GM10847 (cell line): ENCODE data around the gene CHRNA7.

ENCODE experiments used
- POLR2A ChIP-seq: IDR thresholded peaks from 2 replicates; pipeline ENCODE4 v1.6.1; 2011; ENCODE audit not compliant: insufficient read length; ENCODE audit errors: extremely low read depth

Gene CHRNA7

DNA sequence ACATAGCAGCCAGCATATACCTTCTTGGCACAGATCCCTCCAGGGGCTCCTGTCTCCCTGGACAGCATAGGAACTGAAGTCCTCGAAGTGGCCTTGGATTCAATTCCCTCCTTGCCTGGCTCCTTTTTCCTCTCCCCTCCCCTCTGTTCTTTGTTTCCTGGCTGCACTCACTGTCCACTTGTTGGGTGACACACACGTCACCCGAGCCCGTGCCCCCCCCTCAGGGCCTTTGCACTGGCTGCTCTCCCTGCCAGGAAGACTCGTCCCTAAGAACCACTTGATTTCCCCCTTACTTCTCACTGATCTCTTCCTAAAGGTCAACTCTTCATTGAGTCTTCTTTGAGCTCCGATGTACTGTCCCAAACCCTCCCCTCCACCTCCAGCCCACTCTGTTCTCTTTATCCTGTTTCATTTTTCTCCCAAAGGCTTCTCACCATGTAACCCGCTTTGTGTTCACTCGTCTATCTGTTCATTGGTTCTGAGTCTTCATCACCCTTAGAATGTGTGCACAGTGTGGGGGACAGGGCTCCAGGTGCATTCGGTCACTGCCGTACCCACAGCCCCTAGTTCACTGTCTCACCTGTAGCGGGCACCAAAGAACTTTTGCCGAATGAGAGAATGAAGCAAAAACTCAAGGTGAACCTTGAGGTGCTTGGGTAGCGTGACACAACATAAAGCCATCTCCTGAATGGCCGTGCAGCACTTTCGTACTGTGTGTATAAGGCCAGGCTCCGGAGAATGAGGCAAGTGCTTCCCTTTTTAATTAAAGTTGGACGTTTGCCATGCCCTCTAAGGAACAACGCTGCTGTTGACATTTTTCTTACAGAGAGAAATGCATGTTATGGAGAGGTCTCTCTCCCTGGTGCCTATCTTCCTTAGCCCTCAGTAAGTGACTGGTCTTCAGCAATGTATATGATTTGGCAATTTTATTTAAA is 74.0 kb downstream of the CHRNA7 start:
- TF ChIP-seq POLR2A, result no peak

DNA sequence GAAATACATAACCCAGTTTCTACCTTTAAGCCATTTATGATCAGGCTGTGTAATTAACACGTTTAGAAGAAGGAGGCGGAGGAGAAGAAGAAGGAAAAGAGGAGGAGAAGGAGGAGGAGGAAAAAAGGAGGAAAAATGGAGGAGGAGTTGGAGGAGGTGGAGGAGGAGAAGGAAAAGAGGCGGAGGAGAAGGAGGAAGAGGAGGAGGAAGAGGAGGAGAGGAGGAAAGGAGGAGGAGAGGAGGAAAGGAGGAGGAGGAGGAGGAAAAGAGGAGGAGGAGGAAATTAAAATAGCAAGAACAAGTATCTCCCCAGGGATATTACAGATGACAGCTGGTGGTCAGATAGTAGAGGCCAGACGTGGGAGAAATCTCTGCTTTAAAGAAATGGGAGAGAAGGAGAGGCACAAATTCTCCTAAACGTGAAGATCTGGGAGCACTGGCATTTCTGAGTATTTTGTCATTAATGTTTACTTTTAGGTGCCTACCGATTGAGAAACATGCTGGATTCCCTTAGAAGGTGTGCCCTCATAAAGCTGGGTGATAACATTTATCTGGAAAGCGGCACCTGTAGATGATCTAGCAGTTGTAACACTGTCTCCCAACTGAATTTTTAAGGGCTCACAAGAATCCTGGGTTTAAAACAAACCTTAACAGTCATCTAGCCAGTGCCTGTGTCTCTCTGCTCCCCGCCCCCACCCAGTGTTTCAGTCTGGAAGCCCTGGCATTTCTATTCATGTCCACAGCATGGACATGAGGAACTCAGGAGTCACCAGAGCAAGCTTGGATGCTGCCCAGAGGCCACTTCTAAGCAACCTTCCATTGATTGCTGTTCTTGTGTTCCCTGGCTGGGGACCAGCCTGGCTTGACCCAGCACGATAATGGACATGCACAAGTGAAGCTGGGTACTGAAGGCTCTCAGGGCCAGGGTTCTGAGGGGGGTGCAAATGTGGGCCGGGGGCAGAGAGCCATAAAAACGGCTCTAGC is 75.2 kb downstream of the CHRNA7 start:
- TF ChIP-seq POLR2A, result no peak

DNA sequence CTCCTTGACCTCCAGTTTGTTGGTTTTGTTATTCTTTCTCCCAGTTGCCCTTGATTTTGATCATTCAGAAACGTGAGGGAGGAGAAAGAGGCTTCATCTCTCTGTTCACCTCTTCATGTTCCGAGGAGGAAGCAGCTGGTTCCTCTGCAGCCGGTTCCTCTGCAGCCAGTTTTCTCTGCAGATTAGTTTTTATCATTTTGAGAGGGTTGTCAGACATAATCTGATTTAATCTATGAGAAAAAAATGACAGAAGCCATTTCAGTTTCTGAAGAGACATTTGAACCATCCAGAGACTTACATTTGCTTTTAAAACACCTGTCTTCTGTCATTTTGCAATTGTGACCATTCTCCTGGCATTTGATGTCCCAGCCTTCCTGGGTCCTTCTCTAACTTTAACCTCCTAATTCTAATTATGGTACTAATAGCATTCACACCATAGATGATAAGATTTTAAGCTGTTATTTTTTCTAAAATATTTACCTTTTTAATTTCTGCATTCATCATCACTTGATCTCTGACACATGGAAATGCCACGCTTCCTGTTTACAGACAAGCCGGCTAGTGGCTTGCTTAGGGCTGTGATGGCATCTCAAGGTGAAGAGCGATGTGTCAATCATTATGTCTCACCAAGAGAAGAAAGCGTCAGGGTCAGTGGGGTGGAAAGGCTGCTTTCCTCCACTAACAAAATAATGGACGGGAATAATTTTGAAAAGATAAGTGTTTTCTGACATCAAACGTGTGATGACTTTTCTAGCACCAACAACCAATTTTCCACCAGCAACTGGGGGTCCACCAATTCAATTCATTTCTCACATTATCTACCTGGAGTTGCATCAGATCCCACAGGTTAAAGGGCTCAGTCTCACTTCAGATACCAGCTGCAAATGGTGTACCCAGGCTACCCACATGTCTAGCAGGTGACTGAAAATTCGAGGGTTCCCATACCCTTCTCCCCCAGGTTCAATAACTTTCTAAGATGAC is 76.4 kb downstream of the CHRNA7 start:
- no peak for TF ChIP-seq POLR2A

DNA sequence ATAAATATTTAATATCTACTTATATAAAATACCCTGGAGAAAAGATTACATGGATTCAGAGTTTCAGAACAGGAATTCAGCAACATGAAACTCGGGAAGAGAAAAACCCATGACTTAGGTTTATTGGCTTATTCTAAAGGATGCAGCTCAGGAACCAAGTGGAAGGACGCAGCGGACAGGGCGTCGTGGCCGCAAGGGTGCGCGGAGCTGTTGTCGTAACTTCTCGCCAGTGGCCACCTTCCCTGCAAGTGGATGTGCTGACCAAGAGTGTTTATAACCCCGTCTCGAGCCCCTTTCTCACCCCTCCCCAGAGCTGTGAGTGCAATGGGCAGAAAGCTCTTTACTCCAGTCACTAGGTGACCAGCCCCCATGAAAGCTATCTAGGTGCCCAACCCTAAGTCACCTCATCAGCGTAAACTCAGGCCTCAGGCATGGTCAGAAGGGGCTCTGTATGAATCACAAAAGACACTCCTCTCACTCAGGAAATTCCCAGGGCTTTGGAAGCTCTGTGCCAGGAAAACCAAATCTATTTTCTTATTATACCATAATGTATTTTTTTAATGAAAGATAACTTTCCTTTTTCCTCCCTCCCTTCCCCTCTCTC is 77.3 kb downstream of the CHRNA7 start:
- no peak for TF ChIP-seq POLR2A

DNA sequence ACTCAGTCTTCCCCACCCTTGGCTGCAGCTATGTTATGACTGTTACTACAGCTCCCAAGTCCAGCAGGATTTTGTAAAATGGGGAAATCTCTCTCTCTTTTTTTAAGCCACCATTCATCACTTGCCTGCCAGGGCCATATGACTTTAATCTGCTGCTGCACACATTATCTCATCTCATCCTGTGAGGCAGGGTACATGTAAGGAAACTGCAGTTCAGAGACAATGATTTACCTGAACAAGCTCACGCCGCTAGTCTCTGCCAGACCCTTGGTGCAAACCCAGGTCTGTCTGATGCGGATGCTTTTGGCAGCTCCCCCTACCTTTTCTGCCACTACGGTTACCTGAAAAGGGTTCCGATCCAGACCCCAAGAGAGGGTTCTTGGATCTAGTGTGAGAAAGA is 78.3 kb downstream of the CHRNA7 start:
- no peak for TF ChIP-seq POLR2A

DNA sequence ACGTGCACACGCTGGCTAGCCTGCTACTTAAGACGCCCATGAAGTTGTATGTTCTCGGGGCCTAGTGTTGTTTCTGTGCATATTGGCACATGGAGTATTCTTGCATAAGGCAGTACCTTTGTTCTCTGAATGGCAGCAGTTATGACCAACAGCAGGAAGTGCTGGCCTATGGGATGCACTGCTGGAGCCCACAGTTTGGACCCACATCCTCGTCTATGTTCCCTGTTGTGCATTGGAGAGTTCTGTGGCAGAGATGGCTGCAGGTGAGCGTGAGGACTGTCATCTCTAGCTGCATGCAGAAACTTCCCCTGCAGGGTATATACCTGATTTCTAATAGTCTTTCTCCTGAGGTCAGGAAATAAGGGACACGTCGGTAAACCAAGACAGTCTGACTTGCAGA is 81.8 kb downstream of the CHRNA7 start:
- no peak for TF ChIP-seq POLR2A

DNA sequence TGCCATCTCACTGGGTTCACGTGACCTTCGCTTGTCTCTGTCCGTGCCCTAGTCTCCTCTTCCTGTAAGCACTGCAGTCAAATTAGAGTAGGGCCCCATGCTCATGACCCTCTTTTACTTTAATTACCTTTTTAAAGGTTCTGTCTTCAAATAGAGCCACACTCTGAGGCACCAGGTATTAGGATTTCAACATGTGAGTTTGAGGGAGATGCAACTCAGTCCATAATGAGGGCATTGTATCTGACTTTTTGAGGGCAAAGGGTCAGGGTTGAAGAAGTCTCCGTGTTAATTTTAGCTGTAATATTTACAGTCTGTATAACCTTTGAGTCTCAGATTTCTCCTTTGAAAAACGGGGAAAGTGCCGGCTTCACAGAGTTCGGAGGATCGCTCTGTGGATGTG is 82.9 kb downstream of the CHRNA7 start:
- TF ChIP-seq POLR2A, result no peak

DNA sequence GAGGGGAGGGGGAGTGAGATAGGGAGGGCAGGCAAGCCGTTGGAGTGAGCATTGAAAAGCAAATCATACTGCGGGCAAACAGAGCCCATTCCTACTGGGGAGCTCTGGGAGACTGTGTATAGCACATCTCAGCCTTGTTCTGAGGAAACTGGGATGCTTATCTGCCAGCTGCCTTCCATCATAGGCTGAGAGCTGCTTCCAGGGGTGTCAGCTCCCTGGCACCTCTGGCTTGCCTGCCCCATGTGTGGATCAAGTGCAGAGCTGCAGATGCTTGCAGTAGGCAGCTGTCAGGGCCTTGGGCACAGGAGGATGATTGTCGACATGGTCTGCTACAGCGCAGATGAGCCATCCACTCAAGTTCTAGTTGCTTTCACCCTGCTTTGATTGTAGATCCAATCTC is 86.8 kb downstream of the CHRNA7 start:
- TF ChIP-seq POLR2A, result no peak

DNA sequence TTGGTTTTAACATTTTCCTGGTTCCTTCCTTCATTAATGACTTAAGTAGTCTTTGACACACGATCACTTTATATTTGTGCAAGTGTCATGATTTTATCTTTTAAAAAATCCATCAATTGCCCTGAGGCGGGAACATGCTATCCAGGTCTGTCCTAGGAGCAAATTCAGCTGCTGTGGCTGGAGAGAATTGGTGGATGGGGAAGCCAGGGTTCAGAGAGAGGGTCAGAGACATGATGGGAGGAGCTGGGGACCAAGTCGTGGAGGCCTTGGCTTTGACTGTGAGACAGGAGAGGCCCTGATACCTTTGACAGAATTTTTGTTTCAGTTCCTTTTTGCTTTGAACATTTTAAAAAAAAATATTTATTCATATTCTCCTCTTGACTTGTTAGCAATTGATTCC is 89.0 kb downstream of the CHRNA7 start:
- TF ChIP-seq POLR2A, result no peak

DNA sequence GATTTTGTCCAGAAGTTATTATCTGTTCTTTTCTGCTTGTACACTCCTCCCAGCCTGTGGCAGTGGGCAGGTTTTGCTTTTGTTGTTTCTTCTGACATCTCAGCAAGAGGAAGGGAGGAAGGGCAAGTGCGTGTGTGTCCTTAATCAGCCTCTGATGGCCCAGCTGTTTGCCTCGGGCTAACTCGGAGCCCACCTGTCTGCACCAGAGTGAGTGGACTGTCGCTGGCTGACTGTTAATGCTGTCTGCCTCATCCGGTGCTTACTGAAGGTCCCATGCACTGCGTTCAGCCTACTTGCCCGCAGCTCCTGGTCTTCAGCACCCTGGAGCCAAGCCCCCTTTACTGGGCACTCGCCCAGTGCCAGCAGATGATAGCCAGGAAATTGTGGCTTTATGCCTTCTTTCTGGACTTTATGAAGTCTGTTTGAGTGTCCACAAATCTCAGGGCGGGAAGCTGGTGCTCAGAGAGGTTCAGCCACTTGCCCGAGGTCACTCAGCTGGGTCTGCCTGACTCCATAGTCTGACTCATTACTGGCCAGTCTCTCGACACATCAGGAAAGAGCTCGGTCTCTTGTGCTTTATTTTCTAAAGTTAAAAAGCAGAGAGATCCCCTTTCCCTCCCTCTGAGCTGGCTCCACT is 89.5 kb downstream of the CHRNA7 start:
- no peak for TF ChIP-seq POLR2A

DNA sequence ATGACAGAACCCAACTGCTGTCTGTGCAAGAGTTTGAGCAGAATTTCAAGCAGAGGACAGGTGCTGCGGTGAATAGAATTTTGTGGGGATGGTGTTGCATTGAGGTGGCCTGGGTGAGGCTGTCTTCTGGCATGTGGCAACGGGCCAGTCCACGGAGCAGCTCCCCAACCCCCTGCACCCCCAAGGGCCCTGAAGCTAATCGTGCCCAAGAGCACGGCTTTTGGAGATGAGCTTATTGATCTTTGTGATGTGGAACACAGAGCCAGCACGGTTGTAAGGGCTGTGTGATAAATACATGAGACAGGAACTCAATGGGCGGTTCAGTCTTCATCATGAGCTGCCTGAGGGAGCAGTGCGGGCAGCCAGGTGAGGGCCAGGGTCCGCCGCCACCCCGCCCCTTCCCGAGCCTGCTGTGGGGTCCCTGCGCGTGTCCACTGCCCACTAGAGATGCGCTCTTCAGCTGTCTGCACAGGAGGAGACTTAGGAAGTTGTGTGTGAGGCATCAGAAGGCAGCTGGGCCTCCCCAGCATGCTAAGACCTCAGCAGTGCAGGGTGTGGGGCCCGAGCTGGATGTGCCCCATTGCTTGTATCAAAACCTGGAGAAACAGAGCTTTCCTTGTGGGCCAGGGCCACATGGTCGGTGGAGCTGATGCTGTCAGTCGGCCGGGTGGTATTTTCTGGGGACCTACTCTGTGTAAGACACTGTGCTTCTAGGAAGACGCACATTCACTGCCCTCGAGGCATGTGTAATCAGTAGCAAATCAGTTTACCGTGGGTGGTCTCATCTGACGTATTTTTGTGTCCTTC is 90.5 kb downstream of the CHRNA7 start:
- TF ChIP-seq POLR2A, result no peak

DNA sequence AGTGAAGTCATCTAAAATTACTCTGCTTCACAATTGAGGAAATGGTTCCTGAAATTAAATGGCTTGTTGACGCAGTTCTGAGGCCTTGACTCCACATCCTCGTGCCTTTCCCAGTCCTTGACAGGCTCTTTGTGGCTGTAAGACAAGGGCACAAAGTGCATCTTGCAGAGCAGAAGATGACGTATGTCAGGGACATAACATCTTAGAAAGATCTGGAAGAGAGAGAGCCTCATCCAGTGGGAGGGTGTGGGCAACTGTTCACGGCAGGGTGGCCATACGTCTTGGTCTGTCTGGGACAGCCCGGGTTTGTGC is 91.0 kb downstream of the CHRNA7 start:
- TF ChIP-seq POLR2A, result no peak

DNA sequence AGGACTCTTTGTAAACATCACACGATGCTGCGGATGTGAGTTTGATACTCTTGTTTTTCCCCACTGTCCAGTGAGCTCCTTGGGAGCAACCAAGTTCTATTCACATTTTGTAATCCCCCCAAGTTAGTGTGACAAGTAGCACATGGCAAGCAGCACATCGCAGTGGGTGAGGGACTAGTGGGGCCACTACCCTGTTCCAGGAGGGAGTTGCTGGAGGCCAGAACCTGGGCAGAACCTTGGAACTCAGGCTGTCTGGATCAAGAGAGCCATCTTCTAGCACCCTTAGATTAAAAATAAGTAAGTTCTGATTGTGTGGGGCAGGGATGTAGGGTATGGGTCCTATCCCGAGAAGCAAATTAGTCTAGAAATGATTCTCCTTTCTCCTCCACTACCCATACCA is 91.7 kb downstream of the CHRNA7 start:
- TF ChIP-seq POLR2A, result no peak
